HT1080 (cell line): Measurements from ENCODE around the gene PHC1. TPM values are rescaled to one million over a fixed set of nuclear protein-coding genes. Genes with fewer than 3 reads are reported as not detected.
A peak's percentile ranks its signal among the peaks of the same experiment; 100 is the strongest.

Experiments
- DNase-seq: peaks from one replicate; pipeline ENCODE4 v3.0.0-alpha.2; 2015; ENCODE audit warnings: low read depth
- total RNA-seq: library from RNA; depleted of rRNA; stranded (reverse); fragments of >200 nt; shearing (Covaris generic); gene quantifications from 2 replicates; pipeline ENCODE4 v1.2.3, GENCODE V29; 2014

The PHC1 gene
- total RNA-seq, 1 experiment from 2014 or later: 32.2 TPM

DNA sequence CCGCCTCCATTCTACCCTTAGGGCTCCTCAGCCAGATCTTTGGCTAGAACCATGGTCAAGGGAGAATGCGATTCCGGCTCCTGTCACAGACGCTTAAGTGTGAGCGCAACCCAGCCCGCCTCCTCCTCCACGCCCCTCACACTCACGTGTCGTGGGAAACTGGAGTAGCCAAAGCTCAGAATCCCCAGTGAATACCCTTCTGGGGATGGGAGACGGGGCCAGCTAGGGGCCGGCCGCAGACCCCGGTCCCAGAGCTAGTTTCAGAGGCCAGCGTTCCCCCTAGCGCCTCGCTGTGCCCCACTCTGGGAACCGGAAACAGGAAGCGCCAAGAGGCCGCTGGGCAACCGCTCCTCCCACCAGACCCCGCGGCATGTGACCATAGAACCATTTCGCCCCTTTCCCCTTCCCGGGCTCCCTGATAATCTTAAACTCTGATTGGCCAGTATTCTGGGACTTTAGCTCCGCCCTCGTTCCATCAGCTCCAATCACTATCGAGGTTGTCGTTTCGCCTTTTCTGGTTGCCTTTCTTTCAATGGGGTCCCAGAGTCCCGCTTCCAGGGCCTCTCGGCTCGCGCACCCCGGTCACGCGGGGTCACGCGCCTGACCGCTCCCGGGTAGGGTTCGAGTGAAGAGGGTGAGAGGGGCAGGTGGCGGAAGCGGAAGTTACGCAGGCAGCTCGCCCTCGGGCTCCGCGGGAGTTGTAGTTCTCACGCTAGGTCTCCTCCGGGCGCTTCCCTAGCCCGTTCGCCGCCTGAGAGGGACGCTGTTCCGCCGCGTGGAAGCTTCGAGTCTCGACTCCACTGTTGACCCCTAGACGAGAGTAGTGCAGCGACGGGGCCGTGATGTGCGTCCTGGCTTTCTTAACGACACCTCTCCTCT is 35.3 kb downstream of the PHC1 start, which contains the start of gene M6PR:
TSS of gene M6PR (minus strand) at position 304 of the 879 bp plus-strand sequence. CDS start 3,241 bp downstream, outside the sequence.
- peak; percentile 98 for DNase-seq

DNA sequence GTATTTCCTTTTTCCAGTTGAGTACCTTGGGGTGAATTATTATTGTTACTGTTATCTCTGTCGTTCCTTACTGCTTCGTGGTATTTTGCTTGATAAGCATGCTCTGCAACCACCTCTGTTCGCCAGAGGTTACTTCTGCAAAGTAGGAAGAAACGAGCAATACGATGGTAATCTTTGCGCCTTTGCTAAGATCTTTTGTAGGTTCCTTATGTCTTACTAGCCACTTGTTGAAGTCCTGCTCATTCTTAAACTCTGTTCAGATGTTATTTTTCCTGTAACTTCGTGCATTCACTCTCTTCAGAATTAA is 35.9 kb downstream of the PHC1 start:
- DNase-seq: no peak

- DNase-seq: no peak
These were observed 36.6 kb downstream of the PHC1 start for GRCh38 chr12:8950702-8951478.

- no peak for DNase-seq
These were observed 37.4 kb downstream of the PHC1 start for GRCh38 chr12:8951744-8952143.

DNA sequence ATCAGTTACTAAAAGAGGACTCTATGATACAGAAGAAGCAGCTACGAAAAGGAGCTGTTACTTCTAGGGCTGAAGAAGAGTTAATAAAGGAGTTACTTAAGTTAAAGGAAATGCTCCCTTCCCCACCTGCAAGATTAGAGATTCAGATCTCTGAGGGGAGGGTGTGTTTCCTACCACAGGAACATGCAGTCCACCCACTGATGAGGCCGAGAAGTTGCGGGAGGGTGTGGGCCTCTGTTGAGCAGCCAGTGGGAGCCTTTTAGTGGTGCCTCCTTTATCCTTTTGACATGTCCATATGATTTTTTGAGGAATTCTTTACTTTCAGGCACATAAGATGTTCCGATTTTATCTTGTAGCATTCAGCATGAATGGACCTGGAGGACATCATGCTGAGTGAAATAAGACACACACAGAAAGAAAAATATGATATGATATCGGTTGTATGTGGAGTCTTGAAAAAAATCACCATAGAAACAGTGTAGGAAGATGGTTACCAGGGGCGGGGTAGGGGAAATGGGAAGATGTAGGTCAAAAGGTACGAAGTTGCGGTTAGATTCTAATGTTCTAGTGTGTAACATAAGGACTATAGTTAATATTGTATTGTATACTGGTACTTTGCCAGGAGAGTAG is 39.6 kb downstream of the PHC1 start:
- no peak for DNase-seq

DNA sequence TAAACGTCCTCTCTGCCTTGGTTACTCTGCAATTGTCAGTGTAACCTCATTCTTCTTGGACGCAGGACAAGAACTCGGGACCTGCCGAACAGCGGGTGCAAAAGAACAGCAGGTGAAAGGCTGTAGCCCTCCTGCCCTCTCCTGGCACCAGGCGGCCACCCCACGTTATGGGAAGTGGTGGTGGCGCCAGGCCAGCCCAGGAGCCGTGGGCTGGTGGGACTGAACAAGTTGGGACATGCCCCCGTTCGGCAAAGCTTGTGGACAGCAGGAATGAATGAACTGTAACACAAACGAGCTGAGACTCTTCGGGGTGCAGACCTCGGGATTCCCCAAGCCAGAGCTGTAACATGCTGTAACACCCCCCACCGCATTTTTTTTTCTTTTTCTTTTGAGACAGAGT is 41.8 kb downstream of the PHC1 start:
- DNase-seq: no peak

DNA sequence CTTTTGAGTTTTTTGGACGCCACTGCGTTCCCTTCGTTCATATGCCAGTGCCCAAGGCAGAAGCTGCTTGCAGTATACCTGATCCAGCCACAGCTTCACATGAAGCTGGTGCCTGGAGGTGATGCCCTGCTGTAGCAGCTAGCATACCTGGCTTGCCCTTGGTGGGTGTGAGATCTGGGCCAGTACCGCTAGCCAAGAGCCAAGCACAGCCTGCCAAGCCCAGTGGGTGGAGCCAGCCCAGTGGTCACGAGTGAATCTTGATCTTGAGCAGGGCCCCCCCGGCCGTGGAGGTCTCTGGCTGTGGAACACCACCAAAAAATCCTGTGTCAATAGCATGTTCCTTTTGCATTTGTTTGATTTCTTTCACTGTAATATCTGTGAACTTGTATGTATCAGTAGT is 42.5 kb downstream of the PHC1 start:
- DNase-seq: no peak

- no peak for DNase-seq
These were observed 43.3 kb downstream of the PHC1 start for GRCh38 chr12:8957561-8957960.

DNA sequence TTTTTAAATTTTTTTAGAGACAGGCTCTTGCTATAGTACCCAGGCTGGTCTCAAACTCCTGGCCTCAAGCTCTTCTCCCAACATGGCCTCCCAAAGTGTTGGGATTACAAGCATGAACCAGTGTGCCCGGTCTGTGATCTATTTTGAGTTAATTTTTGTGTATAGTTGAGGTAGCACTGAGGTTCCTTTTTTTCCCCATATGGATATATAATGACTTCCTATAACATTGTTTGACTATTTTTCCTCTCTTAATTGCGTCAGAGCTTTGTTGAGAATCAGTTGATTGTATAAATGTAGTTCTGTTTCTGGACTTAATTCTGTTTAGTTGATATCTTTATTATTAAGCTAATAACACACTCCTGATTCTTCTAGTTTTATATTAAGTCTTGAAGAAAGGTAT is 43.8 kb downstream of the PHC1 start:
- DNase-seq: no peak

GRCh38 chr12:8960176-8960575 is 45.9 kb downstream of the PHC1 start:
- DNase-seq: no peak

DNA sequence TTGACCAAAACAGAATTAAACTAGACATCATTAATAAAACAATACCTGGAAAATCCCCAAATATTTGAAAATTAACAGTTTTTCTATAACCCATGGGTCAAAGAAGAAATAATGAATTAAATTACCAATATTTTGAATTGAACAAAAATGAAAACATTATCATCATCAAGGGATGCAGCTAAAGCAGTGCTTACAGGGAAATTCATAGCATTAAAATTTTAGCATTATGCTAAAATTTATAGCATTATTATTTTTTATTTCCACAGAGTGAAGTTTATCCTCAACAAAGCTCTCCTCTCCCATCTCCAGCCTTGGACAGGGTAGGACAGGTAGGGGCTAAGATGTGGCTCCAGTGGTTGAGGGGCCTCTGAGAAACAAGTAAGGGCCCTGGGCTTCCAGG is 54.5 kb downstream of the PHC1 start:
- no peak for DNase-seq

GRCh38 chr12:8969861-8970411 is 55.6 kb downstream of the PHC1 start:
- DNase-seq: no peak

GRCh38 chr12:8970432-8970831 is 56.1 kb downstream of the PHC1 start:
- no peak for DNase-seq

GRCh38 chr12:8980137-8980536 is 65.8 kb downstream of the PHC1 start:
- no peak for DNase-seq

DNA sequence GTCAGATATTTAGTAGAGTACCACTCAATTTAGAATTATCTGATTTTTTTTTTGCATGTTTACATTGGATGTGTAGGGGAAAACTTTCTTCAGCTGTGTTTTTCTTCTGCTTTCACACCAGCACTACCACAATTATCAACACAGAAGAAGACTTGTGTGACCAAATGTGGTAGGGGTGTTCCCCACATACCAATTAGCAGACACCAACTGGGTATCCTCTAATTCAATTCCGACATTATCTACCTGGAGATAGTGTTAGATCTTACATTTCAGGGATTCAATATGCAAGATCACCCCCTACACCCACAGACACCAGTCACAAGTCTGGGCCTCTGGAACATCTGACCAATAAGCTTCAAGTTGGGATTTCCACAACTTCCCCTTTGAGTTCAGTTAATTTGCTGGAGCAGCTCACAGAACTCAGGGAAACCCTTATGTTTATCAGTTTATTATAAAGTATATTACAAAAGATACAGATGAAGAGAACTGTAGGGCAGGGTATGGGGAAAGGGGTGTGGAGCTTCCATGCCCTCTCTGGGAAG is 71.0 kb downstream of the PHC1 start:
- DNase-seq: no peak

DNA sequence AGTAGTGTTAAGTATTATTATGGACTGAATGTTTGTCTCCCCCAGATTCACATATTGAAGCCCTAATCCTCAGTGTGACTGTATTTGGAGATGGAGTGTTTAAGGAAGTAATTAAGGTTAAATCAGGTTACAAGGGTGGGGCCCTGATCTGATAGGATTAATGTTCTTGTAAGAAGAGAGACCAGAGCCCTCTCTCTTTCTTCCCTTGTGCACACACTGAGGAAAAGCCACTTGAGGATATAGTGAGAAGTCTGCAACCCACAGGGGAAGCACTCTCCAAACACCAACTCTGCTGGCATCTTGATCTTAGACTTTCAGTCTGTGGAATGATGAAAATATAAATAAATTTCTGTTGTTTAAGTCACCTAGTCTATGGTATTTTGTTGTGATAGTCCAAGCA is 72.9 kb downstream of the PHC1 start:
- DNase-seq: no peak

GRCh38 chr12:8987685-8988084 is 73.4 kb downstream of the PHC1 start:
- DNase-seq: no peak

- no peak for DNase-seq
These were observed 75.1 kb downstream of the PHC1 start, which contains the start of gene KLRG1 for GRCh38 chr12:8989413-8989812. TSS of gene KLRG1 (plus strand) at chr12:8989546. CDS start at chr12:8989636, 90 bp downstream.
